ENCODE data around the gene NTM. TPM values are rescaled to one million over a fixed set of nuclear protein-coding genes. Genes with fewer than 3 reads are reported as not detected.
A peak's percentile ranks its signal among the peaks of the same experiment; 100 is the strongest.

NTM gene
- total and polyA plus RNA-seq, 9 donors: 0.16 to 8.5 (median 0.55) TPM; not detected in 3

GRCh38 chr11:131693756-131694155 lies 323.3 kb downstream of the NTM start:
- Histone ChIP-seq H3K4me1 (ENCODE audit: insufficient read depth) (peaks cover 1% of the 10 kb centered on the region), H3K27me3 (no peaks in the 10 kb centered on the region), H3K4me3 (no peak overlapping the region), H3K36me3 (no peaks in the 10 kb centered on the region), H3K9me3 (no peaks in the 10 kb centered on the region), H3K27ac (no peak overlapping the region)
- WGBS, 3 donors: 78 to 79% (median 78%) methylated on average over 4 of the region's 4 CpGs
- TF ChIP-seq POLR2A (IDR thresholded peaks at IDR 0.05) (no peak), CTCF (IDR thresholded peaks at IDR 0.05) (no peak), EP300 (IDR thresholded peaks at IDR 0.05) (no peak)
- intact Hi-C loops (cut with DNase I): no loop called here
- no peak for DNase-seq

- Histone ChIP-seq H3K4me1 (ENCODE audit: insufficient read depth) (peaks cover 1% of the 10 kb centered on the region), H3K9me3 (no peaks in the 10 kb centered on the region), H3K4me3 (no peak overlapping the region), H3K27me3 (no peaks in the 10 kb centered on the region), H3K36me3 (no peaks in the 10 kb centered on the region), H3K27ac (no peak overlapping the region)
- peak; percentile 61 to 86 (median 66) for DNase-seq
- intact Hi-C loops (cut with DNase I): no loop called here
- TF ChIP-seq CTCF (IDR thresholded peaks at IDR 0.05) (peak; percentile 23 to 60 (median 39)), POLR2A (IDR thresholded peaks at IDR 0.05) (no peak)
- 18 to 25% (median 20%) methylated on average over 28 to 34 of the region's 34 CpGs for WGBS, 3 donors
These were observed 324.4 kb downstream of the NTM start for GRCh38 chr11:131694526-131695424.

GRCh38 chr11:131695889-131696429 lies 325.5 kb downstream of the NTM start:
- TF ChIP-seq CTCF (IDR thresholded peaks at IDR 0.05): no peak
- TF ChIP-seq POLR2A (IDR thresholded peaks at IDR 0.05): no peak
- no peak for TF ChIP-seq EP300 (IDR thresholded peaks at IDR 0.05)
- Histone ChIP-seq H3K27me3 (no peaks in the 10 kb centered on the region), H3K36me3 (no peaks in the 10 kb centered on the region), H3K27ac (no peak overlapping the region), H3K9me3 (no peaks in the 10 kb centered on the region), H3K4me1 (ENCODE audit: insufficient read depth) (peaks cover 1% of the 10 kb centered on the region), H3K4me3 (no peak overlapping the region)
- WGBS, 3 donors: 76 to 81% (median 81%) methylated on average over 10 of the region's 10 CpGs
- DNase-seq: no peak
- intact Hi-C loops (cut with DNase I): no loop called here

- intact Hi-C loops (cut with DNase I): no loop called here
- Histone ChIP-seq H3K9me3 (no peaks in the 10 kb centered on the region), H3K4me3 (no peak overlapping the region), H3K4me1 (ENCODE audit: insufficient read depth) (peaks cover 1% of the 10 kb centered on the region), H3K36me3 (no peaks in the 10 kb centered on the region), H3K27me3 (no peaks in the 10 kb centered on the region), H3K27ac (no peak overlapping the region)
- TF ChIP-seq POLR2A (IDR thresholded peaks at IDR 0.05) (no peak), CTCF (IDR thresholded peaks at IDR 0.05) (no peak), EP300 (IDR thresholded peaks at IDR 0.05) (no peak)
- DNase-seq: no peak
- WGBS, 3 donors: 49 to 63% (median 53%) methylated on average over 8 of the region's 8 CpGs
These were observed 326.3 kb downstream of the NTM start for GRCh38 chr11:131696690-131697089.
